ENCODE measurements around the gene CRTC3. TPM values are rescaled to one million over a fixed set of nuclear protein-coding genes. Genes with fewer than 3 reads are reported as not detected.
A peak's percentile ranks its signal among the peaks of the same experiment; 100 is the strongest.

Gene CRTC3
- total RNA-seq, 2 experiments from 2014 or later = 27.1 to 28.7 TPM

DNA sequence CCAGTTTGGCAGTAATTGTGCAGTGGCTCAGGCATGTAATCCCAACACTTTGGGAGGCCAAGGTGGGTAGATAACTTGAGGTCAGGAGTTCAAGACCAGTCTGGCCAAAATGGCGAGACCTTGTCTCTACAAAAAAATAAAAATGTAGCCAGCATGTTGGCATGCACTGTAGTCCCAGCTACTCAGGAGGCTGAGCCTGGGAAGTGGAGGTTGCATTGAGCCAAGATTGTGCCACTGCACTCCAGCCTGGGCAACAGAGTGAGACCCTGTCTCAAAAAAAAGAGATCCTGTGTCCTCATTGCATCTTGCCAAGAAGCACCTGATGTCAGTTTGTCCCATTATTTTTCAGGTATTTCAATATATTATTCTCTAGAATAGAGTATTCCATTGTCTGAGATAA is 61.8 kb downstream of the CRTC3 start:
- DNase-seq (no peak), ATAC-seq (no peak)
- TF ChIP-seq, protein P1, sequence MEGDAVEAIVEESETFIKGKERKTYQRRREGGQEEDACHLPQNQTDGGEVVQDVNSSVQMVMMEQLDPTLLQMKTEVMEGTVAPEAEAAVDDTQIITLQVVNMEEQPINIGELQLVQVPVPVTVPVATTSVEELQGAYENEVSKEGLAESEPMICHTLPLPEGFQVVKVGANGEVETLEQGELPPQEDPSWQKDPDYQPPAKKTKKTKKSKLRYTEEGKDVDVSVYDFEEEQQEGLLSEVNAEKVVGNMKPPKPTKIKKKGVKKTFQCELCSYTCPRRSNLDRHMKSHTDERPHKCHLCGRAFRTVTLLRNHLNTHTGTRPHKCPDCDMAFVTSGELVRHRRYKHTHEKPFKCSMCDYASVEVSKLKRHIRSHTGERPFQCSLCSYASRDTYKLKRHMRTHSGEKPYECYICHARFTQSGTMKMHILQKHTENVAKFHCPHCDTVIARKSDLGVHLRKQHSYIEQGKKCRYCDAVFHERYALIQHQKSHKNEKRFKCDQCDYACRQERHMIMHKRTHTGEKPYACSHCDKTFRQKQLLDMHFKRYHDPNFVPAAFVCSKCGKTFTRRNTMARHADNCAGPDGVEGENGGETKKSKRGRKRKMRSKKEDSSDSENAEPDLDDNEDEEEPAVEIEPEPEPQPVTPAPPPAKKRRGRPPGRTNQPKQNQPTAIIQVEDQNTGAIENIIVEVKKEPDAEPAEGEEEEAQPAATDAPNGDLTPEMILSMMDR (IDR thresholded peaks at IDR 0.05) = no peak
- Mint-ChIP-seq H3K36me3 (ENCODE audit: low read depth) (peaks cover 26% of the 10 kb centered on the region), H3K4me3 (no peak overlapping the region), H3K27me3 (no peaks in the 10 kb centered on the region), H3K4me1 (ENCODE audit: low read depth) (peaks cover 64% of the 10 kb centered on the region), H3K9me3 (no peaks in the 10 kb centered on the region), H3K27ac (no peak overlapping the region)
- CTCF ChIA-PET = no interaction called here
- intact Hi-C loops (cut with micrococcal nuclease) = no loop called here
- POLR2A ChIA-PET = interaction anchor here (1.3 kb wide), 1 partner anchor 18 kb away, joined by 5 read pairs; no protein-coding TSS in a partner anchor

DNA sequence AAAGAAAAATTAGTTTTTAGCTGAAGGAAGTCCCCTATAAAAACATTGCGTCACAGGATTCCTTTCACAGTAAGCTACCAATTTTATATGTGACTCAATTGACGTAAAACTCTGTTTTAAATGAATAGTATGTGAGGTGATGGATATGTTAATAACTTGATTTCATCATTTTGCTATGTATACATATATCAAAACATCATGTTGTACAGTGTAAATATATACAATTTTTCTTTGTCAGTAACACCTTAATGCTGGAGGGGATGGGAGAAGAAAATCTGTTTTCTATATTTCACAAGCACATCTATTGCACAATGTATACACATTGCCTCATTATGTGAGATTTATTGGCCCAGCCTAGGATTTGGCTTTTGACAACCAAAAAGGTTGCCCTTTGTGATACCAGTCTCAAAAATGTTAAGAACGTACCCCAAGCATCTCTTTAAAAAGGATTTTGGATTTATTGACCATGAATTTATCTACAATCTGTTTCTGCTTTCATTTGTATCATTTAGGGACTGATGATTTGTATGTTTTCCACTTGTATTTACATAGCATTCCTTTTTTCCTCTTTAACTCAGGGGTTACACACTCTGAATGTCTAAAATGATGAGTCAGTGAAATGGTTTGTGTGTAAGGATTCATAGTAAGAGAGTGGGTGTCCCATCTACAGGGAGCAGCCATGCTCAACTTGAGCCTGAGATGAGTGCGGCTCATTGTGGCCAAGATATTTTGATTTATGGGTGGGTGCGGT is 62.6 kb downstream of the CRTC3 start:
- POLR2A ChIA-PET = no interaction called here
- CTCF ChIA-PET = no interaction called here
- peaks cover 26% of the 10 kb centered on the region for H3K36me3 Mint-ChIP-seq (ENCODE audit: low read depth)
- TF ChIP-seq, protein P1 (IDR thresholded peaks at IDR 0.05) = no peak
- H3K27me3 Mint-ChIP-seq = no peaks in the 10 kb centered on the region
- intact Hi-C loops (cut with micrococcal nuclease) = no loop called here
- peak overlapping the region; percentile 58 for H3K27ac Mint-ChIP-seq
- no peaks in the 10 kb centered on the region for H3K9me3 Mint-ChIP-seq
- H3K4me1 Mint-ChIP-seq (ENCODE audit: low read depth) = peaks cover 64% of the 10 kb centered on the region
- no peak for DNase-seq
- no peak for ATAC-seq
- H3K4me3 Mint-ChIP-seq = no peak overlapping the region

DNA sequence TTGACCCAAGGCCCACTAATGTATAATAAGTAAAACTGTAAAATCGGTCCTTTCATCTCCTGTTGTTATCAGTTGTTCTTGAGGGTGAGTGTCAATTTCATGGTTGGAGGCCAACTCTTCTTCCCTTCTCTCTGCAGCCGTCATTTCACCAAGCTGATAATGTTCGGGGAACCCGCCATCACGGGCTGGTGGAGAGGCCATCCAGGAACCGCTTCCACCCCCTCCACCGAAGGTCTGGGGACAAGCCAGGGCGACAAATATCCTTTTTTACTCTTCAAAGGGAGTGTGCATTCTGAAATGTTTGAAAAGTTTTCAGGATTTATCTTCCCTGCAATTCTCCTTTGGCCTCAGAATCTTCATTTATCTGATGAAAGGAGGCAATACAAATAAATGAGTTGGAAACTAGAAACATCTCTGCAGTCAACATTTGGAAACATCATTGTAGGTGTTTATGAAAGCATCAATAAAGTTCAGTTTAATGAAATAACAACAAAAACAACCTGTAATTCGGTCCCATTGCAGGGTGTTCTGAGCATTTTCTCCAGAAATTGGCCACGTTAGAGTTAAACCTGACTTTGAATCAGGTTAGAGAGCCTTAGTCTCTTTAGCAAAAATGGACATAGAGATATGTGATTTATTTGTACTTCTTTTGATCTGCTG is 63.9 kb downstream of the CRTC3 start:
- DNase-seq = no peak
- Mint-ChIP-seq H3K36me3 (ENCODE audit: low read depth) (peaks cover 32% of the 10 kb centered on the region), H3K27me3 (no peaks in the 10 kb centered on the region), H3K27ac (peak overlapping the region; percentile 100), H3K4me3 (peak overlapping the region; percentile 69), H3K4me1 (ENCODE audit: low read depth) (peaks cover 71% of the 10 kb centered on the region), H3K9me3 (no peaks in the 10 kb centered on the region)
- intact Hi-C loops (cut with micrococcal nuclease) = no loop called here
- ATAC-seq = no peak
- POLR2A ChIA-PET = interaction anchor here (0.7 to 2.3 kb wide), 7 partner anchors 11 to 72 kb away, joined by 3 to 13 read pairs (median 3); no protein-coding TSS in a partner anchor
- CTCF ChIA-PET = interaction anchor here (2.0 kb wide), 1 partner anchor 10 kb away, joined by 5 read pairs; no protein-coding TSS in a partner anchor
- TF ChIP-seq, protein P1 (IDR thresholded peaks at IDR 0.05) = no peak

DNA sequence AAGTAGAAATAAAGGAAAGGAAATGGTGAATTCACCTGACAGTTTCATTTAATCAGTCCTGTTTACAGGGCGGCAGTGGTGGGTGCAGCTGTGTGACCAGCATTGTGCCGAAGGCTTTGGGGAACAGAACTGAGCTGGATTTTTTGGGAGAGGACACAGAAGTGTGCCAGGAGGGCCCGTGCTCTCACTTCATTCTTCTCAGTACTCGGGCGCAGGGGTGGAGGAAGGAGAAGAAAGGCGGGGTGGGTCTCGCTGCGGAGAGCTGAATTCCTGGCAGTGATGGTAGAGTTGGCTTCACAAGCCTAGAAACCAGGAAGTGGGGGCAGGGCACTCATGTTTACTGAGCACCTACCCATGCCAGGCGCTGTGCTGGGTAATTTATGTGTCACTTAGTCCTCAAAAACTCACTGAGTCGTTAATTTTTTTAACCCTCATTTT is 64.6 kb downstream of the CRTC3 start:
- POLR2A ChIA-PET = interaction anchor here (0.7 to 2.3 kb wide), 8 partner anchors 8 to 72 kb away, joined by 3 to 13 read pairs (median 3); no protein-coding TSS in a partner anchor
- Mint-ChIP-seq H3K27me3 (no peaks in the 10 kb centered on the region), H3K27ac (peak overlapping the region; percentile 100), H3K36me3 (ENCODE audit: low read depth) (peaks cover 32% of the 10 kb centered on the region), H3K9me3 (no peaks in the 10 kb centered on the region), H3K4me3 (peak overlapping the region; percentile 69), H3K4me1 (ENCODE audit: low read depth) (peaks cover 76% of the 10 kb centered on the region)
- ATAC-seq (peak; percentile 84), DNase-seq (peak; percentile 95)
- intact Hi-C loops (cut with micrococcal nuclease) = no loop called here
- TF ChIP-seq, protein P1 (IDR thresholded peaks at IDR 0.05) = no peak
- CTCF ChIA-PET = interaction anchor here (0.6 to 2.0 kb wide), 2 partner anchors 9 to 10 kb away, joined by 3 to 5 read pairs; no protein-coding TSS in a partner anchor

All from activated CD8-positive, alpha-beta T cell treated with anti-CD3 and anti-CD28 coated beads for 36 hours (primary cell).